Glutamatergic neuron (in vitro differentiated cells): ENCODE results near the gene CDH24. TPM values are rescaled to one million over a fixed set of nuclear protein-coding genes. Genes with fewer than 3 reads are reported as not detected.
A peak's percentile ranks its signal among the peaks of the same experiment; 100 is the strongest.

Source experiments
- DNase-seq: peaks from one replicate; pipeline ENCODE4 v3.0.0; 2022
- H3K27ac Mint-ChIP-seq: one replicate; pipeline ENCODE4 v1.8.0; 2020; ENCODE audit warnings: mild to moderate bottlenecking, mixed read lengths, inconsistent platforms; ENCODE audit not compliant: unreplicated experiment
- H3K27me3 Mint-ChIP-seq: one replicate; pipeline ENCODE4 v1.8.0; 2020; ENCODE audit warnings: mild to moderate bottlenecking, moderate library complexity, mixed read lengths, inconsistent platforms; ENCODE audit not compliant: unreplicated experiment
- H3K36me3 Mint-ChIP-seq: one replicate; pipeline ENCODE4 v1.8.0; 2020; ENCODE audit warnings: mild to moderate bottlenecking, mixed read lengths, inconsistent platforms; ENCODE audit not compliant: unreplicated experiment
- H3K4me1 Mint-ChIP-seq: one replicate; pipeline ENCODE4 v1.8.0; 2020; ENCODE audit warnings: mild to moderate bottlenecking, low read depth, mixed read lengths, inconsistent platforms; ENCODE audit not compliant: unreplicated experiment
- H3K4me3 Mint-ChIP-seq: one replicate; pipeline ENCODE4 v1.8.0; 2020; ENCODE audit warnings: mild to moderate bottlenecking, mixed read lengths, inconsistent platforms; ENCODE audit not compliant: unreplicated experiment
- H3K9me3 Mint-ChIP-seq: one replicate; pipeline ENCODE4 v1.8.0; 2020; ENCODE audit warnings: mild to moderate bottlenecking, moderate library complexity, mixed read lengths, inconsistent platforms; ENCODE audit not compliant: unreplicated experiment
- CTCF ChIP-seq: fragments of 200-600 bp; sonication (generic); IDR thresholded peaks from one replicate; pipeline ENCODE4 v1.5.0; 2021; ENCODE audit not compliant: partially characterized antibody, unreplicated experiment
- total RNA-seq: library from RNA; stranded (reverse); fragmentation: NEBNext Ultra II Directional; extraction: Animal tissue kit (Norgen Biotek cat#: 25700); gene quantifications from one replicate; pipeline ENCODE4 v1.2.1, GENCODE V29; 2021; ENCODE audit not compliant: unreplicated experiment

Gene CDH24
- total RNA-seq, 1 donor from 2014 or later: 164 TPM

- no peak overlapping the region for H3K27ac Mint-ChIP-seq
- peaks cover 4% of the 10 kb centered on the region for H3K4me1 Mint-ChIP-seq
- peaks cover 1% of the 10 kb centered on the region for H3K9me3 Mint-ChIP-seq
- H3K4me3 Mint-ChIP-seq: no peak overlapping the region
- no peak for DNase-seq
- peaks cover 2% of the 10 kb centered on the region for H3K27me3 Mint-ChIP-seq
- peaks cover 5% of the 10 kb centered on the region for H3K36me3 Mint-ChIP-seq
- no peak for TF ChIP-seq CTCF
Observed at GRCh38 chr14:23078692-23079116, 21.4 kb upstream of the CDH24 start.

DNA sequence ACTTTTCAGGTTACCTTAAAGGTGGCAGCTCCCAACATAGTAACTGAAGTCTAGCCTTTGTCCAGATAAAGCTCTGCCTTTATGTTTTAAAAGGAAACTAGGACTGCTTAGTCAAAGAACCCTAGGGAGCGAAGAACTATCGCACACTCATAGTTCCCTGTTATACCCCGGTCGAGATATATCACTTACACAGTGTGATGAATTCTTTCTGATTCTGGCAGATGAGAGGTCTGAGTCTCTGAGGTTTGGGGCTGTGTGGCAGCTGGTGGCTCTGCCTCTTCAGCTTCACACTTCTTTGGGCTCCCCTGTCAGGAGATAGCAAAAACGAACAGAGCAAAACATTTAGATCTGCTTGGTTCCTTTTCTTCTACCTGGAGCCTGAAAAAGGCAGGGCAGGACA is 20.6 kb upstream of the CDH24 start:
- Mint-ChIP-seq H3K4me1 (peaks cover 4% of the 10 kb centered on the region), H3K27me3 (peaks cover 2% of the 10 kb centered on the region), H3K27ac (no peak overlapping the region), H3K36me3 (peaks cover 5% of the 10 kb centered on the region), H3K4me3 (no peak overlapping the region), H3K9me3 (peaks cover 1% of the 10 kb centered on the region)
- DNase-seq: no peak
- TF ChIP-seq CTCF: no peak

- Mint-ChIP-seq H3K4me1 (peaks cover 9% of the 10 kb centered on the region), H3K36me3 (peaks cover 5% of the 10 kb centered on the region), H3K9me3 (peaks cover 1% of the 10 kb centered on the region), H3K27ac (no peak overlapping the region), H3K27me3 (peaks cover 2% of the 10 kb centered on the region), H3K4me3 (no peak overlapping the region)
- TF ChIP-seq CTCF: peak; percentile 74
- DNase-seq: no peak
Observed at GRCh38 chr14:23076785-23077408, 19.6 kb upstream of the CDH24 start.

- Mint-ChIP-seq H3K27me3 (peaks cover 5% of the 10 kb centered on the region), H3K4me1 (peaks cover 16% of the 10 kb centered on the region), H3K36me3 (no peaks in the 10 kb centered on the region), H3K9me3 (peaks cover 5% of the 10 kb centered on the region), H3K4me3 (no peak overlapping the region), H3K27ac (no peak overlapping the region)
- TF ChIP-seq CTCF: no peak
- no peak for DNase-seq
Observed at GRCh38 chr14:23074906-23075305, 17.6 kb upstream of the CDH24 start.

GRCh38 chr14:23071921-23072539 is 14.7 kb upstream of the CDH24 start:
- Mint-ChIP-seq H3K4me1 (peaks cover 25% of the 10 kb centered on the region), H3K27me3 (peaks cover 5% of the 10 kb centered on the region), H3K36me3 (peaks cover 1% of the 10 kb centered on the region), H3K9me3 (peaks cover 5% of the 10 kb centered on the region), H3K27ac (peak overlapping the region; percentile 93), H3K4me3 (peak overlapping the region; percentile 94)
- TF ChIP-seq CTCF: no peak
- no peak for DNase-seq
